Mesenteric fat pad (tissue), 1 donor: ENCODE measurements around the gene USH2A. TPM values are rescaled to one million over a fixed set of nuclear protein-coding genes. Genes with fewer than 3 reads are reported as not detected.

Experiments
- DNase-seq: peaks from one replicate; pipeline ENCODE4 v3.0.0-alpha.2; 2020; ENCODE audit warnings: low spot score
- total RNA-seq: library from RNA; stranded (reverse); fragmentation: NEBNext Ultra II Directional; extraction: Animal tissue kit (Norgen Biotek cat#: 25700); gene quantifications from one replicate; pipeline ENCODE4 v1.2.1, GENCODE V29; 2021
- donor health status: DM: yes; HTN: yes; CAD: no.

USH2A gene
- total RNA-seq, 1 donor from 2014 or later, result not detected

GRCh38 chr1:215603319-215603718 is 819.9 kb downstream of the USH2A start:
- no peak for DNase-seq

- DNase-seq, result no peak
Measured at GRCh38 chr1:215601276-215601675, 822.0 kb downstream of the USH2A start.

- no peak for DNase-seq
Measured at GRCh38 chr1:215600867-215601266, 822.4 kb downstream of the USH2A start.

GRCh38 chr1:215600258-215600792 is 822.9 kb downstream of the USH2A start:
- no peak for DNase-seq

GRCh38 chr1:215599418-215600074 is 823.7 kb downstream of the USH2A start:
- DNase-seq, result no peak

GRCh38 chr1:215597961-215598360 is 825.3 kb downstream of the USH2A start:
- no peak for DNase-seq

- no peak for DNase-seq
Measured at GRCh38 chr1:215595231-215595630, 828.0 kb downstream of the USH2A start.

GRCh38 chr1:215594640-215595039 is 828.6 kb downstream of the USH2A start:
- DNase-seq, result no peak

- no peak for DNase-seq
Measured at GRCh38 chr1:215590779-215591491, 832.3 kb downstream of the USH2A start.

- no peak for DNase-seq
Measured at GRCh38 chr1:215589650-215590435, 833.4 kb downstream of the USH2A start.

GRCh38 chr1:215584389-215584788 is 838.9 kb downstream of the USH2A start:
- no peak for DNase-seq

GRCh38 chr1:215583185-215583749 is 840.0 kb downstream of the USH2A start:
- DNase-seq, result no peak

- no peak for DNase-seq
Measured at GRCh38 chr1:215581896-215582295, 841.4 kb downstream of the USH2A start.
